Mesendoderm (in vitro differentiated cells): ENCODE data around the gene SLC5A10.

ENCODE experiments used
- DNase-seq: peaks from one replicate; pipeline ENCODE4 v3.0.0; 2013
- H2AK5ac ChIP-seq: 2 replicates; pipeline ENCODE4 v1.6.1; 2013; ENCODE audit warnings: low read length, inconsistent platforms
- H2BK120ac ChIP-seq: 2 replicates; pipeline ENCODE4 v1.6.1; 2013; ENCODE audit warnings: low read depth, mild to moderate bottlenecking, low read length, moderate library complexity, mixed read lengths
- H2BK15ac ChIP-seq: replicated peaks from 2 replicates; pipeline ENCODE4 v1.6.1; 2013; ENCODE audit warnings: low read depth, mild to moderate bottlenecking, moderate library complexity
- H2BK5ac ChIP-seq: 2 replicates; pipeline ENCODE4 v1.6.1; 2013; ENCODE audit warnings: low read length, inconsistent platforms
- H3K18ac ChIP-seq: 2 replicates; pipeline ENCODE4 v1.6.1; 2013; ENCODE audit warnings: mild to moderate bottlenecking, low read length, mixed read lengths
- H3K23ac ChIP-seq: one replicate; pipeline ENCODE4 v1.6.1; 2013; ENCODE audit warnings: low read length
- H3K27ac ChIP-seq: 2 replicates; pipeline ENCODE4 v1.5.1; 2013; ENCODE audit warnings: low read depth, mild to moderate bottlenecking, inconsistent platforms, low read length, moderate library complexity
- H3K27me3 ChIP-seq: 2 replicates; pipeline ENCODE4 v1.6.1; 2013; ENCODE audit warnings: low read length, control low read depth, mild to moderate bottlenecking, inconsistent platforms; ENCODE audit not compliant: insufficient read depth, poor library complexity
- H3K36me3 ChIP-seq: 2 replicates; pipeline ENCODE4 v1.6.1; 2013; ENCODE audit warnings: low read length, inconsistent platforms; ENCODE audit not compliant: control insufficient read depth, insufficient read depth
- H3K4ac ChIP-seq: one replicate; pipeline ENCODE4 v1.6.1; 2013; ENCODE audit warnings: low read depth, mild to moderate bottlenecking, low read length, moderate library complexity
- H3K4me1 ChIP-seq: 2 replicates; pipeline ENCODE4 v1.6.1; 2013; ENCODE audit warnings: low read depth, low read length, inconsistent platforms; ENCODE audit not compliant: control insufficient read depth
- H3K4me2 ChIP-seq: 2 replicates; pipeline ENCODE4 v1.6.1; 2013; ENCODE audit warnings: low read length
- H3K4me3 ChIP-seq: 2 replicates; pipeline ENCODE4 v1.5.1; 2013; ENCODE audit warnings: mild to moderate bottlenecking, low read length
- H3K56ac ChIP-seq: one replicate; pipeline ENCODE4 v1.6.1; 2013; ENCODE audit warnings: low read length
- H3K79me1 ChIP-seq: 2 replicates; pipeline ENCODE4 v1.6.1; 2013; ENCODE audit warnings: low read length, inconsistent platforms
- H3K79me2 ChIP-seq: 2 replicates; pipeline ENCODE4 v1.6.1; 2013; ENCODE audit warnings: mild to moderate bottlenecking, low read length; ENCODE audit not compliant: control insufficient read depth, insufficient read depth
- H3K9ac ChIP-seq: 2 replicates; pipeline ENCODE4 v1.6.1; 2013; ENCODE audit warnings: low read length, inconsistent platforms
- H4K5ac ChIP-seq: one replicate; pipeline ENCODE4 v1.6.1; 2013; ENCODE audit warnings: low read length
- H4K8ac ChIP-seq: one replicate; pipeline ENCODE4 v1.6.1; 2013; ENCODE audit warnings: low read depth, mild to moderate bottlenecking, control low read depth, low read length, moderate library complexity
- WGBS: extraction: QIAGEN DNeasy Blood & Tissue Kit; methylation state at CpG from one replicate; pipeline ENCODE4 v1.1.7; 2013; ENCODE audit warnings: low lambda C conversion rate, missing lambda C conversion rate; ENCODE audit not compliant: insufficient coverage; ENCODE audit errors: extremely low coverage; 5-methylcytosine and 5-hydroxymethylcytosine counted together

SLC5A10 gene

DNA sequence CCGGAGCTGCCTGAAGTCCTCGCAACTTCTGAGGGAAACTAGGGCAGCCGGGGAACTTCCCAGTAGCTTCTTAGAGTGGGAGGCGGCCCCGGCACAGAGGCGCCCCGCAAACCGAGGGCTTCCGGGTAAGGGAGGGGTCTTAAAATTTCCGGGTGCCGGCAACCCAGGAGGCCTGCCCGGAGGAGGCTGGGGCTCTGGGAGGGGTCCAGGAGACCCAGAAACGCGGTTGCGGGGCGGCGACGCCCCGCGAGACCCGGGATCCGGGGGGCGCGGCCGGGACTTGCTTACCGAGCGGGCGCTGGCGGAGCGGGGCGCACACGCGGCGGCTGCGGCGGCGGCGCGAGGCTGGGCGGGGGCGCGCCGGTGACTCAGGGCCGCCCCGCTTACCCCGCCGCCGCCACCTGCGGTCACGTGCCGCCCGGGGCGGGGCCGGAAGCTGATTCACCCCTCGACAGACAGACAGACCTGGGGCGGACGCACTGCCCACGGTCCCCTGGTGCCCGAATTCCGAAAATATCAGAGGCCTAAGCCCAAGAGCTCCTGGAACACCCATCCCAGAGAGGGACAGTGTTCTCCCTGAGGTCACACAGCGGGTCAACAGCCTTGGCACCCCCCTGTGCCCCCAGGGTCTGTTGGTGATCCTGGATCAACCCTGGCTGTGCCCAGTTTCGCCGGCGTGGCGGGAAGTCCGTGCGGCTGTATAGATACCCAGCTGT, 52.6 kb downstream of the SLC5A10 start, which contains the start of gene FAM83G:
FAM83G (minus strand) TSS at position 344 of the 716 bp plus-strand sequence. CDS start 723 bp downstream, outside the sequence.
- H2BK120ac ChIP-seq: peak within 1 kb of the TSS; percentile 30
- peaks cover 9% of the 10 kb centered on the region for H3K4me1 ChIP-seq
- peak within 1 kb of the TSS; percentile 73 for H3K4me3 ChIP-seq
- H3K79me2 ChIP-seq: peaks cover 36% of the 10 kb centered on the region
- H4K8ac ChIP-seq: peak within 1 kb of the TSS; percentile 87
- H3K23ac ChIP-seq: peak within 1 kb of the TSS; percentile 89
- peak within 1 kb of the TSS; percentile 94 for H3K4me2 ChIP-seq
- peak within 1 kb of the TSS; percentile 87 for H2BK5ac ChIP-seq
- H3K18ac ChIP-seq: peak within 1 kb of the TSS; percentile 88
- H3K27ac ChIP-seq: peak within 1 kb of the TSS; percentile 78
- H3K79me1 ChIP-seq: peaks cover 22% of the 10 kb centered on the region
- H3K9ac ChIP-seq: peak within 1 kb of the TSS; percentile 91
- no peaks in the 10 kb centered on the region for H3K27me3 ChIP-seq
- no CpG with 5 or more reads among the region's 67 CpGs for WGBS
- H4K5ac ChIP-seq: no peak within 1 kb of the TSS
- H3K36me3 ChIP-seq: peaks cover 1% of the 10 kb centered on the region
- H2AK5ac ChIP-seq: peak within 1 kb of the TSS; percentile 74
- H3K56ac ChIP-seq: peak within 1 kb of the TSS; percentile 97
- peak; percentile 77 for DNase-seq
- H3K4ac ChIP-seq: peak within 1 kb of the TSS; percentile 81
- no peak within 1 kb of the TSS for H2BK15ac ChIP-seq

DNA sequence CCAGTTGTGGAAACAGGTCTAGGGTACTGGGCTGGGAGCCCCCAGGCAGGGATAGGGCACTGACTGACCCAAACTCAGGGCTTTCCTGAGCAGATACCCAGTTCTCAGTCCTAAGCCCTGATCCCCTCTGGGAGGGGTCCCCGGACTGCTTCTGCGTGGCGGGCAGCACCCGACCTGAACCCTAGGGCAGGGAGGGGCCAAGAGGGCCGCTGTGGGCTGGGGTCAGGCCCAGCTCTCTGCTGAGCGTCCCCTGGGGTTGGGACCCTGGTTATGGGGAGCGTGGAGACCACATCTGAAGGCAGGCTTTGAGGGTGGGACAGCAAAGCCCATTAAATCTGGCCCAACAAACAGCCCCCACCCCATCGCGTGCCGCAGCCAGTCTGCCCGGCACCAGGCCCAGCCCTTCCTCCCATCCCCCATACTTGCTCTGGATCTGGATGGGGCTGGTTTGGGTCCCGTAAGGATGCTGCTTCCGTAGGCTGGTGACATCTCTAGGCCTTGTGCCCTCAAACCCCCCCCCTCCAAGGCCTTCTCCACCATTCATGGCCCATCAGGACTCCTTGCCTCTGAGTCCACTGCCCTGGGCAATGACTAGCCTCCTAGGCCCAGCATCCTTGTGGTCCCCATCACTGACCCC, 53.3 kb downstream of the SLC5A10 start:
- Histone ChIP-seq H3K9ac (peak overlapping the region; percentile 69), H3K79me2 (peaks cover 36% of the 10 kb centered on the region), H3K27ac (peak overlapping the region; percentile 13), H2BK120ac (peak overlapping the region; percentile 30), H2AK5ac (peak overlapping the region; percentile 74), H4K8ac (peak overlapping the region; percentile 87), H2BK5ac (peak overlapping the region; percentile 87), H3K4me1 (peaks cover 9% of the 10 kb centered on the region), H2BK15ac (no peak overlapping the region), H3K18ac (peak overlapping the region; percentile 57), H4K5ac (no peak overlapping the region), H3K79me1 (peaks cover 21% of the 10 kb centered on the region), H3K56ac (peak overlapping the region; percentile 88), H3K27me3 (no peaks in the 10 kb centered on the region), H3K4ac (peak overlapping the region; percentile 39), H3K36me3 (peaks cover 1% of the 10 kb centered on the region), H3K23ac (peak overlapping the region; percentile 89), H3K4me3 (no peak overlapping the region), H3K4me2 (peak overlapping the region; percentile 94)
- DNase-seq: no peak
- no CpG with 5 or more reads among the region's 13 CpGs for WGBS

DNA sequence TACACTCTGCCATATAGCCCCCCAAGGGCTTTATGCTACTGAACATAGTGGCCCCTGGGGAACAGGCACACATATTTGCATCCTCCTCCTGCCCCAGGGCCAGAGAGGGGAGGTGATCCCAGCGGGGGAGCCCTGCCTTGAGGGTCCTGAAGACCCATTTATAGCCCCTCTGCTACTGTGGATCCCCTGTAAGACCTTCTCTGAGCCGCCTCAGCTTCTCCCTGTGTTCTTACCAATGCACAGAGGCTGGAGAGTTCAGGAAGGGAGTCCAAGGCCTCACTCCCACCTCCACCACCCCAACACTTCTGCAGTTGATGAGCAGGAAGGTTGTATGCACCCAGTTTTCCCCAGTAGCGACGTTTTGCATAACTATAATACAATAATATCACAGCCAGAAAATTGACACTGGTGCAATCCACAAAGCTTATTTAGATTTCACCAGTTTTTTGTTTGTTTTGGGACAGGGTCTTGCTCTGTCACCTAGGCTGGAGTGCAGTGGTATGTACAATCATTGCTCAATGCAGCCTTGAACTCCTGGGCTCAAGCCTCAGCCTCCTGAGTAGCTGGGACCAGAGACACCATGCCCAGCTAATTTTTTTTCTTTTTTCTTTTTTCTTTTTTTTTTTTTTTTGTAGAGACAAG, 53.9 kb downstream of the SLC5A10 start:
- no CpG with 5 or more reads among the region's 4 CpGs for WGBS
- no peak overlapping the region for H2BK120ac ChIP-seq
- no peak overlapping the region for H2AK5ac ChIP-seq
- no peaks in the 10 kb centered on the region for H3K27me3 ChIP-seq
- H3K79me2 ChIP-seq: peaks cover 30% of the 10 kb centered on the region
- H3K9ac ChIP-seq: no peak overlapping the region
- H3K4ac ChIP-seq: no peak overlapping the region
- no peak overlapping the region for H3K23ac ChIP-seq
- no peak overlapping the region for H3K27ac ChIP-seq
- H3K79me1 ChIP-seq: peaks cover 18% of the 10 kb centered on the region
- no peak overlapping the region for H3K56ac ChIP-seq
- H3K18ac ChIP-seq: no peak overlapping the region
- H2BK5ac ChIP-seq: no peak overlapping the region
- H4K5ac ChIP-seq: no peak overlapping the region
- H4K8ac ChIP-seq: no peak overlapping the region
- no peak overlapping the region for H3K4me2 ChIP-seq
- no peak for DNase-seq
- H3K36me3 ChIP-seq: peaks cover 1% of the 10 kb centered on the region
- H2BK15ac ChIP-seq: no peak overlapping the region
- H3K4me3 ChIP-seq: no peak overlapping the region
- H3K4me1 ChIP-seq: peaks cover 9% of the 10 kb centered on the region

DNA sequence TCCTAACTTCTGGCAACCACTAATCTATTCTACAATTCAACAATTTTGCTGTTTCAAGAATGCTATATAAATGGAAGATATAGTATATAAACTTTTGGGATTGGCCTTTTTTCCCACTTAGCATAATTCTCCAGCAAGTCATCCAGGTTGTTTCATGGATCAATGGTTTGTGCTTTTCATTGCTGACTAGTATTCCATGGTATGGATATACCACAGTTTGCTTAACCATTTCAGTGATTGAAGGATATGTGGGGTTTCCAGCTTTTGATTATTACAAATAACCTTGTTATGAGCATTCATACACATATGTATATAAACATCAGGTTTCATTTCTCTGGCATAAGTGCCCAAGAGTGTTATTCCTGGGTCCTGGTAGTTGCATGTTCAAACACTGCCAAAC, 54.7 kb downstream of the SLC5A10 start:
- Histone ChIP-seq H2BK5ac (no peak overlapping the region), H3K36me3 (no peaks in the 10 kb centered on the region), H4K8ac (no peak overlapping the region), H3K23ac (no peak overlapping the region), H3K4me3 (no peak overlapping the region), H3K9ac (no peak overlapping the region), H3K79me2 (peaks cover 22% of the 10 kb centered on the region), H3K4me2 (no peak overlapping the region), H3K56ac (no peak overlapping the region), H2BK120ac (no peak overlapping the region), H3K4ac (no peak overlapping the region), H3K18ac (no peak overlapping the region), H3K79me1 (peaks cover 13% of the 10 kb centered on the region), H3K27me3 (no peaks in the 10 kb centered on the region), H2BK15ac (no peak overlapping the region), H3K4me1 (peaks cover 12% of the 10 kb centered on the region), H2AK5ac (no peak overlapping the region), H3K27ac (no peak overlapping the region), H4K5ac (no peak overlapping the region)
- no peak for DNase-seq

DNA sequence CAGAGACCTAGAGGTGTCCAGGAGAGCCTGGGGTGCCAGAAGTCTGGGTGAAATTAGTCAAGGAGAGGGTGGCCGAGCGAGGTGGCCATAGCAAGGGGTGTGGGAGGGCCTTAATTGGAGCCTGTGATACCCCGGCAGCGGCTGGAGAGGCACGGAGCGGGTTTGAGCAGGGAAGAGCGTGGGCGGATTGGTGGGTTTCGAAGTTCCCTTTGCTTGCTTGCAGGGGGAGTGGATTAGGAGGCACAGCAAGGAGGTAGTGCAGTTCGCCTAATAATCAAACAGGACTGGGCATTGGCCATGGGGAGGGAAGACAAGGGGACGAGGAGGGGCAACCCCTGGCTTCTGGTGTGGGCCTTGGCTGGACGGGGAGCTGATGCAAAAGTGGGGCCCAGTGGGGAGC, 58.0 kb downstream of the SLC5A10 start:
- Histone ChIP-seq H2BK15ac (no peak overlapping the region), H3K36me3 (no peaks in the 10 kb centered on the region), H3K27ac (no peak overlapping the region), H3K4me1 (peaks cover 5% of the 10 kb centered on the region), H3K4me3 (no peak overlapping the region), H3K79me2 (no peaks in the 10 kb centered on the region), H3K4me2 (no peak overlapping the region), H3K18ac (no peak overlapping the region), H3K4ac (no peak overlapping the region), H3K9ac (no peak overlapping the region), H3K23ac (no peak overlapping the region), H3K27me3 (no peaks in the 10 kb centered on the region), H4K8ac (no peak overlapping the region), H2BK5ac (no peak overlapping the region), H4K5ac (no peak overlapping the region), H3K79me1 (no peaks in the 10 kb centered on the region), H2AK5ac (no peak overlapping the region), H2BK120ac (no peak overlapping the region), H3K56ac (no peak overlapping the region)
- no CpG with 5 or more reads among the region's 12 CpGs for WGBS
- DNase-seq: no peak
